Omental fat pad (tissue), 4 donors: ENCODE measurements around the gene OR1I1. TPM values are rescaled to one million over a fixed set of nuclear protein-coding genes. Genes with fewer than 3 reads are reported as not detected.

ENCODE experiments used
- ATAC-seq: fragments of 150-250 bp; one replicate; pipeline ENCODE4 v1.9.1; 2016; ENCODE audit warnings: mild to moderate bottlenecking, moderate library complexity; ENCODE audit not compliant: low FRiP score
- DNase-seq: peaks from one replicate; pipeline ENCODE4 v3.0.0-alpha.2; 2019; ENCODE audit warnings: low spot score
- CTCF ChIP-seq, 3 donors: fragments of 450-650 bp; IDR thresholded peaks; one replicate each; pipeline ENCODE4 v1.5.1; 2016 to 2017; ENCODE audit warnings: antibody characterized with exemption in 3 of 3, mild to moderate bottlenecking in 3 of 3, moderate library complexity in 2 of 3
- total RNA-seq, 4 donors: library from RNA; depleted of rRNA; stranded (reverse); fragments of >200 nt; gene quantifications; one replicate each; pipeline ENCODE4 v1.1.0, GENCODE V29; 2016

Gene OR1I1
- total RNA-seq, 4 donors from 2014 or later = not detected

- DNase-seq (no peak), ATAC-seq (no peak)
- TF ChIP-seq CTCF (IDR thresholded peaks at IDR 0.05) = no peak
Measured at GRCh38 chr19:15098460-15098859, 16.4 kb downstream of the OR1I1 start.

GRCh38 chr19:15099017-15099582 is 17.1 kb downstream of the OR1I1 start:
- TF ChIP-seq CTCF (IDR thresholded peaks at IDR 0.05) = no peak
- no peak for DNase-seq
- no peak for ATAC-seq

GRCh38 chr19:15101479-15102082 is 19.6 kb downstream of the OR1I1 start:
- ATAC-seq (no peak), DNase-seq (no peak)
- TF ChIP-seq CTCF (IDR thresholded peaks at IDR 0.05) = peak in 1 of 3 donors; percentile 42

- DNase-seq = no peak
- no peak for ATAC-seq
- TF ChIP-seq CTCF (IDR thresholded peaks at IDR 0.05) = no peak
Measured at GRCh38 chr19:15104003-15104402, 22.0 kb downstream of the OR1I1 start.

- TF ChIP-seq CTCF (IDR thresholded peaks at IDR 0.05) = no peak
- no peak for DNase-seq
- ATAC-seq = no peak
Measured at GRCh38 chr19:15104411-15104810, 22.4 kb downstream of the OR1I1 start.

- ATAC-seq (no peak), DNase-seq (no peak)
- TF ChIP-seq CTCF (IDR thresholded peaks at IDR 0.05) = no peak
Measured at GRCh38 chr19:15105044-15105443, 23.0 kb downstream of the OR1I1 start.
